A549 (cell line): ENCODE measurements around the gene PLCD3.

Experiments
- CTCF ChIP-seq: fragments of >200 bp; sonication (Bioruptor Twin); formaldehyde crosslinking; IDR thresholded peaks from 3 replicates; pipeline ENCODE4 v1.5.1; 2016
- ELK1 ChIP-seq: fragments of 150-350 bp; IDR thresholded peaks from 2 replicates; pipeline ENCODE4 v1.6.1; 2014; ENCODE audit warnings: low read depth, mild to moderate bottlenecking, low read length
- EP300 ChIP-seq, 2 experiments: fragments of >200 bp; sonication (Bioruptor Twin); formaldehyde crosslinking; IDR thresholded peaks; 2 replicates in 1 of 2; 3 replicates in 1 of 2; pipeline ENCODE4 v1.6.1; 2016 to 2017
- JUNB ChIP-seq: fragments of >200 bp; sonication (Bioruptor Twin); formaldehyde crosslinking; IDR thresholded peaks from 2 replicates; pipeline ENCODE4 v1.6.1; 2016
- MAFK ChIP-seq: fragments of 450-650 bp; IDR thresholded peaks from 2 replicates; pipeline ENCODE4 v1.6.1; 2014; ENCODE audit not compliant: partially characterized antibody
- MAZ ChIP-seq: fragments of 150-350 bp; IDR thresholded peaks from 2 replicates; pipeline ENCODE4 v1.6.1; 2014; ENCODE audit warnings: antibody characterized with exemption, low read depth, low read length, borderline replicate concordance
- MYC ChIP-seq: IDR thresholded peaks from 2 replicates; pipeline ENCODE4 v1.6.1; 2012; ENCODE audit warnings: mild to moderate bottlenecking, inconsistent platforms, low read length, improper control_type of control experiment, borderline replicate concordance
- RNF2 ChIP-seq: fragments of 200-600 bp; sonication (generic); IDR thresholded peaks from 2 replicates; pipeline ENCODE4 v1.6.1; 2016; ENCODE audit warnings: low read depth, mild to moderate bottlenecking, antibody characterized with exemption, moderate library complexity, borderline replicate concordance

- TF ChIP-seq CTCF (no peak), MAFK (no peak), EP300 (IDR thresholded peaks at IDR 0.05) (no peak), ELK1 (no peak), RNF2 (no peak), MAZ (no peak), JUNB (no peak), MYC (no peak)
Observed at GRCh38 chr17:45139533-45139920, 7.2 kb upstream of the PLCD3 start.
